Lower leg skin (tissue), 3 donors: ENCODE measurements around the gene CTNNB1.

Source experiments
- POLR2A ChIP-seq, 2 donors: fragments of 450-650 bp; IDR thresholded peaks; one replicate each; pipeline ENCODE4 v1.6.1; 2016 to 2017; ENCODE audit warnings: antibody characterized with exemption in 2 of 2, mild to moderate bottlenecking in 1 of 2, moderate library complexity in 1 of 2
- TF ChIP-seq, protein P1 (sequence below), 3 donors: fragments of 450-650 bp; IDR thresholded peaks; one replicate each; pipeline ENCODE4 v1.5.1; 2016; ENCODE audit warnings: antibody characterized with exemption in 3 of 3, mild to moderate bottlenecking in 3 of 3, moderate library complexity in 2 of 3

DNA sequence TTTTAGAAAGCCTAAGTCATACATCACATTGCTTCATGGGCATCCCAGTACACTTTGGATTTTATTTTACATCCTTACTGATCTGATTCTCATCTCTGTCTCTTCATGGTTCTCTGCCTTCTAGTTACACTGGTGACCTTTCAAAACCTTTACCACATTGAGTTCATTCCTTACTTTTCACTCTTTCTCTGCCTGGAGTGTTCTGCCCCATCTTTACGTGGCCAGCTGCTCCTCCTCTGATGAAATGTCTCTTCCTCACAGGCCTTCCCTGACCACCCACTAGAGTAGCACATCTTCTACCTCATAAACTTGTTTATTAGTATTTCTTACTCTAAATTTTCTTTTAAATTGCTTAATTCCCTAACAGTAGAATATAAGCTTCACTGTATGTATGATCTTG is 17.7 kb downstream of the CTNNB1 start:
- TF ChIP-seq, protein P1, sequence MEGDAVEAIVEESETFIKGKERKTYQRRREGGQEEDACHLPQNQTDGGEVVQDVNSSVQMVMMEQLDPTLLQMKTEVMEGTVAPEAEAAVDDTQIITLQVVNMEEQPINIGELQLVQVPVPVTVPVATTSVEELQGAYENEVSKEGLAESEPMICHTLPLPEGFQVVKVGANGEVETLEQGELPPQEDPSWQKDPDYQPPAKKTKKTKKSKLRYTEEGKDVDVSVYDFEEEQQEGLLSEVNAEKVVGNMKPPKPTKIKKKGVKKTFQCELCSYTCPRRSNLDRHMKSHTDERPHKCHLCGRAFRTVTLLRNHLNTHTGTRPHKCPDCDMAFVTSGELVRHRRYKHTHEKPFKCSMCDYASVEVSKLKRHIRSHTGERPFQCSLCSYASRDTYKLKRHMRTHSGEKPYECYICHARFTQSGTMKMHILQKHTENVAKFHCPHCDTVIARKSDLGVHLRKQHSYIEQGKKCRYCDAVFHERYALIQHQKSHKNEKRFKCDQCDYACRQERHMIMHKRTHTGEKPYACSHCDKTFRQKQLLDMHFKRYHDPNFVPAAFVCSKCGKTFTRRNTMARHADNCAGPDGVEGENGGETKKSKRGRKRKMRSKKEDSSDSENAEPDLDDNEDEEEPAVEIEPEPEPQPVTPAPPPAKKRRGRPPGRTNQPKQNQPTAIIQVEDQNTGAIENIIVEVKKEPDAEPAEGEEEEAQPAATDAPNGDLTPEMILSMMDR (IDR thresholded peaks at IDR 0.05), result no peak
- no peak for TF ChIP-seq POLR2A (IDR thresholded peaks at IDR 0.05)
